ENCODE results near the gene DISP3.

Gene DISP3

GRCh38 chr1:11563560-11564069 lies 84.7 kb downstream of the DISP3 start:
- H3K9ac ChIP-seq (ENCODE audit: low read depth, low read length) = no peak overlapping the region
- H3K9me3 ChIP-seq (ENCODE audit: control insufficient read depth, insufficient read depth, low read length) = no peaks in the 10 kb centered on the region
- no peaks in the 10 kb centered on the region for H3K36me3 ChIP-seq (ENCODE audit: insufficient read depth, low read length)
- H3K4me1 ChIP-seq (ENCODE audit: insufficient read depth, low read length) = peaks cover 7% of the 10 kb centered on the region; the same call in 1 of the 2 replicates

GRCh38 chr1:11564237-11564636 lies 85.3 kb downstream of the DISP3 start:
- Histone ChIP-seq H3K9ac (ENCODE audit: low read depth, low read length) (no peak overlapping the region), H3K4me1 (ENCODE audit: insufficient read depth, low read length) (peaks cover 7% of the 10 kb centered on the region; the same call in 1 of the 2 replicates), H3K36me3 (ENCODE audit: insufficient read depth, low read length) (no peaks in the 10 kb centered on the region), H3K9me3 (ENCODE audit: control insufficient read depth, insufficient read depth, low read length) (no peaks in the 10 kb centered on the region)

GRCh38 chr1:11566042-11566850 lies 87.3 kb downstream of the DISP3 start:
- no peaks in the 10 kb centered on the region for H3K9me3 ChIP-seq (ENCODE audit: control insufficient read depth, insufficient read depth, low read length)
- H3K4me1 ChIP-seq (ENCODE audit: insufficient read depth, low read length) = peaks cover 7% of the 10 kb centered on the region; the same call in 1 of the 2 replicates
- no peak overlapping the region for H3K9ac ChIP-seq (ENCODE audit: low read depth, low read length)
- no peaks in the 10 kb centered on the region for H3K36me3 ChIP-seq (ENCODE audit: insufficient read depth, low read length)

GRCh38 chr1:11567244-11568065 lies 88.5 kb downstream of the DISP3 start:
- no peak overlapping the region for H3K9ac ChIP-seq (ENCODE audit: low read depth, low read length)
- no peaks in the 10 kb centered on the region for H3K9me3 ChIP-seq (ENCODE audit: control insufficient read depth, insufficient read depth, low read length)
- H3K4me1 ChIP-seq (ENCODE audit: insufficient read depth, low read length) = peaks cover 7% of the 10 kb centered on the region; the same call in 1 of the 2 replicates
- no peaks in the 10 kb centered on the region for H3K36me3 ChIP-seq (ENCODE audit: insufficient read depth, low read length)

GRCh38 chr1:11568687-11569086 lies 89.7 kb downstream of the DISP3 start:
- H3K4me1 ChIP-seq (ENCODE audit: insufficient read depth, low read length) = no peaks in the 10 kb centered on the region; the same call in 1 of the 2 replicates
- H3K9me3 ChIP-seq (ENCODE audit: control insufficient read depth, insufficient read depth, low read length) = no peaks in the 10 kb centered on the region
- H3K9ac ChIP-seq (ENCODE audit: low read depth, low read length) = no peak overlapping the region
- H3K36me3 ChIP-seq (ENCODE audit: insufficient read depth, low read length) = no peaks in the 10 kb centered on the region

DNA sequence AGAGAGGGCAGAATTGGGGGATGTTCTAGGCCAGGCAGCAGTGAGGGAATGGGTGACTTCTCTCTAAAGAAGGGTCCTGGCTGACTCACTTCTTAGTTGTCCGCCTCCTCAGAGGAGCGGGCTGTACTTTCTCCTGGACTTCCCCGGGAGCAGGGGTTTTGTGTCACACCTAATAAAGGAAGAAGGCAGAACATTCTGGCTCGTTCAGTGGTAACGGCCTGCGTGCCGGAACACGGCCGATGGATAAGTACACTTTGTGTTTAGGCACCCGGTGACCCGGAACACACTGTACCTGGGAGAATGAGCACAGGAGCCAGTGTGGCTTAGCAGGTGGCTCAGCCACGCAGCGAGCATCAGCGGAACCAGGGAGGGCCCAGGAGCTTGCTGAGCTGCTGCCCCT lies 90.6 kb downstream of the DISP3 start:
- Histone ChIP-seq H3K4me1 (ENCODE audit: insufficient read depth, low read length) (no peaks in the 10 kb centered on the region), H3K9me3 (ENCODE audit: control insufficient read depth, insufficient read depth, low read length) (no peaks in the 10 kb centered on the region), H3K36me3 (ENCODE audit: insufficient read depth, low read length) (no peaks in the 10 kb centered on the region), H3K9ac (ENCODE audit: low read depth, low read length) (no peak overlapping the region)

DNA sequence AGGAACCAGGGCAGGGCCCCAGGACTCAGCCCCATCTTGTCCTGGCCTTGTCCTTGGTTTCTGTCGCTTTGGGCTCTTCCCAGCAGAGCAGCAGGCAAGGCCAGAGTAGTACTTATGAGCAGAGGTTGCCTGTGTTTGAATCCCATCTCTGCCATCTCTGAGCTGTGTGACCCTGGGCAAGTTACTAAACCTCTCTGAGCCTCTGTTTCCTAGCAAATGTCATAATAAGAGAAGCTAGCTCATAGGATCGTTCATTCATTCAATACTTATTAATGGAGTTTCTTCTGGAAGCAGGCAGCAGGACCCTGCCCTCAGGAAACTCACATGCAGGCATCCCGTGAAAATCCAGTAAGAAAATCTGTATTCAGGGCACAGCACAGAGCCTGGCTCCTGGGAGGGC lies 91.0 kb downstream of the DISP3 start:
- no peak overlapping the region for H3K9ac ChIP-seq (ENCODE audit: low read depth, low read length)
- no peaks in the 10 kb centered on the region for H3K36me3 ChIP-seq (ENCODE audit: insufficient read depth, low read length)
- H3K4me1 ChIP-seq (ENCODE audit: insufficient read depth, low read length) = no peaks in the 10 kb centered on the region
- no peaks in the 10 kb centered on the region for H3K9me3 ChIP-seq (ENCODE audit: control insufficient read depth, insufficient read depth, low read length)

GRCh38 chr1:11570821-11571380 lies 91.9 kb downstream of the DISP3 start:
- Histone ChIP-seq H3K36me3 (ENCODE audit: insufficient read depth, low read length) (no peaks in the 10 kb centered on the region), H3K9me3 (ENCODE audit: control insufficient read depth, insufficient read depth, low read length) (no peaks in the 10 kb centered on the region), H3K9ac (ENCODE audit: low read depth, low read length) (no peak overlapping the region), H3K4me1 (ENCODE audit: insufficient read depth, low read length) (no peaks in the 10 kb centered on the region)

- no peaks in the 10 kb centered on the region for H3K9me3 ChIP-seq (ENCODE audit: control insufficient read depth, insufficient read depth, low read length)
- no peaks in the 10 kb centered on the region for H3K36me3 ChIP-seq (ENCODE audit: insufficient read depth, low read length)
- H3K4me1 ChIP-seq (ENCODE audit: insufficient read depth, low read length) = no peaks in the 10 kb centered on the region
Observed at GRCh38 chr1:11571906-11572616, 93.1 kb downstream of the DISP3 start.

DNA sequence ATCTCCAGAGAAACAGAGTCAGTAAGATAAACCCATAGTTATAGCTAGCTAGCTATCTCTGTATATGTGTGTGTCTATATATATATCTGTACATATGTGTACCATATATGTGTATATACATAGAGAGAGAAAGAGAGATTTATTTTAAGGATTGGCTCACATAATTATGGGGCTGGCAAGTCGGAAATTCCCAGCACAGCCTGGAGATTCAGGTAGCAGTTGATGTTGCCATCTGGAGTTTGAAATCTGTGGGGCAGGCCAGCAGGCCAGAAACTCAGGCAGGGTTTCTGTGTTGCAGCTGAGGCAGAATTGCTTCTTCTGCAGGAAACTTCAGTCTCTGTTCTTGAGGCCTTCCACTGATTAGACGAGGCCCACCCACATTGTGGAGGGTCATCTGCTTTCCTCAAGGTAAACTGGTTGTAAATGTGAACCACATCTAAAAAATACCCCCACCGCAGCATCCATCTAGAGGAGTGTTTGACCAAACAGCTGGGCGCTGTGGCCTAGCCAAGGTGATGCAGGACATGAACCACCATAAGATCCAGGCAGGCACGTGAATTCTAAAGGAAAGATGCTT lies 94.2 kb downstream of the DISP3 start:
- H3K9me3 ChIP-seq (ENCODE audit: control insufficient read depth, insufficient read depth, low read length) = no peaks in the 10 kb centered on the region
- no peak overlapping the region for H3K9ac ChIP-seq (ENCODE audit: low read depth, low read length)
- no peaks in the 10 kb centered on the region for H3K36me3 ChIP-seq (ENCODE audit: insufficient read depth, low read length)
- no peaks in the 10 kb centered on the region for H3K4me1 ChIP-seq (ENCODE audit: insufficient read depth, low read length)

More at GRCh38 chr1:11571906-11572616, 93.1 kb downstream of the DISP3 start:
- H3K9ac ChIP-seq (ENCODE audit: low read depth, low read length) = no peak overlapping the region

- Histone ChIP-seq H3K9me3 (ENCODE audit: control insufficient read depth, insufficient read depth, low read length) (no peaks in the 10 kb centered on the region), H3K9ac (ENCODE audit: low read depth, low read length) (no peak overlapping the region), H3K4me1 (ENCODE audit: insufficient read depth, low read length) (no peaks in the 10 kb centered on the region), H3K36me3 (ENCODE audit: insufficient read depth, low read length) (no peaks in the 10 kb centered on the region)
Observed at GRCh38 chr1:11575553-11575952, 96.6 kb downstream of the DISP3 start.

GRCh38 chr1:11576109-11576875 lies 97.3 kb downstream of the DISP3 start:
- H3K9ac ChIP-seq (ENCODE audit: low read depth, low read length) = no peak overlapping the region
- H3K36me3 ChIP-seq (ENCODE audit: insufficient read depth, low read length) = no peaks in the 10 kb centered on the region
- H3K4me1 ChIP-seq (ENCODE audit: insufficient read depth, low read length) = no peaks in the 10 kb centered on the region
- no peaks in the 10 kb centered on the region for H3K9me3 ChIP-seq (ENCODE audit: control insufficient read depth, insufficient read depth, low read length)

DNA sequence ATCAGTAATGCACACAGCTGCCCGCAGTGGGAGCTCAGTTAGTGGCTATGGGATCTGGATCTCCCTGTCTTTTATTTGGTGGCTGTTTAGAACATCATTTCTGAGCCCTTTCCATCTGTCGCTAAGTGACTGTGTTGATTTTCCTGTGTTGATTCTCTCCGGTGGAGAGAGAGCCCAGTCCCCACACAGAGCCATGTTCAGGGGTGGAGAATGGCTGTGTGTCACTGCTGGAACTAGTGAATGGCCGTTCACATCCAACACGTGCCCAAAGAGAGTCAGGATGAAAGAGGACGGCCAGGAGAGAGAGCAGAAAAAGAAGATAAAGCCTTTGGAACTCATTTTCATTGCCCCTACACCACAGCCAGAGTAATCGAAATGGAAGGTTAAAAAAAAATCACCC lies 99.0 kb downstream of the DISP3 start:
- H3K9ac ChIP-seq (ENCODE audit: low read depth, low read length) = no peak overlapping the region
- H3K4me1 ChIP-seq (ENCODE audit: insufficient read depth, low read length) = no peaks in the 10 kb centered on the region
- H3K9me3 ChIP-seq (ENCODE audit: control insufficient read depth, insufficient read depth, low read length) = no peaks in the 10 kb centered on the region
- no peaks in the 10 kb centered on the region for H3K36me3 ChIP-seq (ENCODE audit: insufficient read depth, low read length)

All from ES-I3 (cell line).